ENCODE data around the gene DR1.

The DR1 gene

DNA sequence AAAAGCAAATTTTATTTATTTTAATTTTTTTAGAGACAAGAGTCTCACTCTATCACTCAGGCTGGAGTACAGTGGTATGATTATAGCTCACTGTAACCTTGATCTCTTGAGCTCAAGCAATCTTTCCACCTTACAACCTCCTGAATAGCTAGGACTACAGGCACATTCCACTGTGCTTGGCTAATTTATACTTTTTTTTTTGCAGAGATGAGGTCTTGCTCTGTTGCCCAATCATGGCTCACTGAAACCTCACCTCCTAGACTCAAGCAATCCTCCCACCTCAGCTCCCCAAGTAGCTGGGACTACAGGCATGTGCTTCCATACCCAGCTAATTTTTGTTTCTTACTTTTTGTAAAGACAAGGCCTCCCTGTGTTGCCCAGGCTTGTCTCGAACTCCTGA lies 49.5 kb downstream of the DR1 start:
- DNase-seq, result no peak

DNA sequence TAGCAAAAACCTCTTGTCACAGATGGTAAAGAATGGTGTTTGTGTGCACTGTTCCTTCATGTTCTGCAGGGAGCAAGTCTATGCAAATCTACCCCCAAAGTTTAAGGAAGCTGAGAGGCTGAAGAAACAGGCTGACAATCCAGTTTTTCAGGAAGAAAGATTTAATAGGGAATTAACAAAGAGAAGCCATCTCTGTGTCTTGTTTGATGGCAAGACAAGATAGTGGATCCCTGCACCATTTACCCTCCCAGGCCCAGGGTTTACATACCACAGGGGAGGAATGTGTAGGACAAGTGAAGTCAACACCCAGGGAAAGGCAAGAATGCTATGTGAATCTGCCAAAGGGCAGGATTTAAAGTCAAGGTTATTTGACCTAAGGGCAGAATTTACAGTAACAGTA lies 54.1 kb downstream of the DR1 start:
- no peak for DNase-seq

DNA sequence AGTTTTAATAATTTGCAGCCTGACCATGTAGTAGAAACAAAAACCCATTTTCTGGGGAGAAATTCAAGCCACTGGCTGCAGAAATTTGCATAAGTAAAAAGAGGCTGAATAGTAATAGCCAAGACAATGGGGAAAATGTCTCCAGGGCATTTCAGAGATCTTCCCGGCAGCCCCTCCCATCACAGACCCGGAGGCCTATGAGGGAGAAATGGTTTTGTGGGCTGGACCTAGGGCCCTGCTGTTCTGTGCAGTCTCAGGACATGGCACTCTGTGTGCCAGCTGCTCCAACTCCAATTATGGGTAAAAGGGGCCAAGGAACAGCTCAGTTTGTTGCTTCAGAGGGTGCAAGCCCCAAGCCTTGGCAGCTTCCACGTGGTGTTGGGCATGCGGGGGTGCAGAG lies 62.5 kb downstream of the DR1 start:
- no peak for DNase-seq

DNA sequence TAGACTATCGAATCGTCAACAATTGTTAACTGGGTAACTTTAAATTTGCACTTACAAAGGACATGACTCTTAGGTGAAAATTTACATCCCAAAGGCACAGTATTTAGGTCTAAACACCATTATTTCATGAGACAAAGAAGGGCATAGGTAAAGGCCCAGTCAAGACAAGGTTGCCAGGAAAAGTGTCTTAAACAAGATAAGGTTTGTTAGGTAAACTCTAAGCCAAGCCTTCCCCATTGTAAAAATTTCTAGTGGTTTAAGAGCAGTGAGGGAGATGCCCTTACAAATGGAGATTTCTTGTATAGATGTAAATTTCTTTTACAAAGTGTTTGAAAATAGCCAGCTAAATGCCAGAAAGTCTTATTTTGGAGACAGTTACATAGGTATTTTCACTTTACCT lies 65.3 kb downstream of the DR1 start:
- DNase-seq, result no peak

DNA sequence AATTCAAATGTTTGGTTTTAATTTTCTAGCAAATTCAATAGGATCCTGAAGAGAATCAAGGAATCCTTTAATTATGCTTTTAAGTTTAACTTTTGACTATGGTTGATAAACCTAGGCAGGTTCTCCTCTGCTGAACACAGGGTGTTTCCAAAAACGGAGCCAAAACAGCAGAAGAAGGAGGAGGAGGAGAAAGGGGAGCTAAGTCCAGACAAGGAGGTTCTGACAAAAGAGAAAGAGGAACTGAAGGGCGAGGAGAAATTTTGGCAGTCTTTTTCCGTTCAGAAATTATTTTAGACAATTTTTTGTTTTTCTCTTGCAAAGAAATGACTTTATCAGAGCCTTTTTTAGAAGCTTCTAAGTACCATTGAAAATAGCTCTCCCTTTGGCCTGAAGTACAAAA lies 69.0 kb downstream of the DR1 start:
- DNase-seq, result no peak

DNA sequence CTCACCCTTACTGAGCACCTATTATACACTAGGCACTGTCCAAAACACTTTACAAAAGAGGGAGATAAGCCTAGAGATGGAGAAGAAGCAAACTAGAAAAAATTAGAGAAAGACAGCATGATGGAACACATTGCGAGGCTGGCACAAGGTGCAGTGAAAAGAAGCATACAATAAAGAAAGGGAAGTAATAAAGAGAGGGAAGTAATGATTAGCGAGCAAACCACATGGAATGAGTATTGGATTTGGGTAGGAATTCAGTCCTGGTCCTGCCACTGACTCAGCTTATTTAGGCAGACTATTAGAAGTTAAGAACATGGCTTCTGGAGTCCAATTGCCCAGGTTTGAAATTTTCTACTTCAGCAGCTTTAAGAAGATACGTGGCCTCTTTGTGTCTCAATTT lies 69.6 kb downstream of the DR1 start:
- no peak for DNase-seq

DNA sequence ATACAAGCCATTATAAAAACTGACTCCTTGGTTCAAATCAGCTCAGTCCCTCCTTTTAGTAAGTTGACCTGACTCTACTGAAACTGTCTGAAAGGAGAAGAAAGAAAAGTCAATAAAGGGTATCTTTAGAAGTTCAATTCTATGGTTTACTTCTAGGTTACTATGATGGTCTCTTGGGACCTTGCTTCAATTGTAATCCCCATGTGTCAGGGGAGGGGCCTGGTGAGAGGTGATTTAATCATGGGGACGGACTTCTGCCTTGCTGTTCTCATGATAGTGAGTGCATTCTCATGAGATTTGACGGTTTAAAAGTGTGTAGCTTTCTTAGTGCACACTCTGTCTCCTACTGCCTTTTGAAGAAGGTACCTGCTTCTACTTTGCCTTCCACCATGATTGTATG lies 70.5 kb downstream of the DR1 start:
- DNase-seq, result no peak
